ENCODE results near the gene SASS6.
"Not testable (repeated sequence)": the region's sequence is repeated elsewhere in the genome, so short reads cannot be mapped to it uniquely, and the experiment has no call there.

SASS6 gene

DNA sequence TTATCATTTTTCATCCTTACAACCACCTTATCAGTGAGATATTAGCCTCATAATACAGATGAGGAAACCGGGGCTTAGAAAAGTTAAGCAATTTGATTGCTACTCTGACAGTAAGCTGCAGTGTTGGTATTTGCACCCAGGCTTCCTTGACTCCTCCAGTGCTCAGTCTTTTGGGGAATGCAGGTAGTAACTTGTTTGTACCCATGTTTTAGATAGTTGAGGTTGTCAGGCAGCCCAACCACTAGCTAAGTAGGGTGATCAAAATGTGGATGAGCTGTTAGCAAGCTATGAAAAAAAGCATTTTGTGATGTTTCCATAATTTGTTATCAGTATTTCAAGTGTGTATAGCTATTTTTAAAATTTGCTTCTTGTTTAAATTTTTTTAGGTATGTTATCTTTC lies 80.8 kb downstream of the SASS6 start:
- TF ChIP-seq, protein P1, sequence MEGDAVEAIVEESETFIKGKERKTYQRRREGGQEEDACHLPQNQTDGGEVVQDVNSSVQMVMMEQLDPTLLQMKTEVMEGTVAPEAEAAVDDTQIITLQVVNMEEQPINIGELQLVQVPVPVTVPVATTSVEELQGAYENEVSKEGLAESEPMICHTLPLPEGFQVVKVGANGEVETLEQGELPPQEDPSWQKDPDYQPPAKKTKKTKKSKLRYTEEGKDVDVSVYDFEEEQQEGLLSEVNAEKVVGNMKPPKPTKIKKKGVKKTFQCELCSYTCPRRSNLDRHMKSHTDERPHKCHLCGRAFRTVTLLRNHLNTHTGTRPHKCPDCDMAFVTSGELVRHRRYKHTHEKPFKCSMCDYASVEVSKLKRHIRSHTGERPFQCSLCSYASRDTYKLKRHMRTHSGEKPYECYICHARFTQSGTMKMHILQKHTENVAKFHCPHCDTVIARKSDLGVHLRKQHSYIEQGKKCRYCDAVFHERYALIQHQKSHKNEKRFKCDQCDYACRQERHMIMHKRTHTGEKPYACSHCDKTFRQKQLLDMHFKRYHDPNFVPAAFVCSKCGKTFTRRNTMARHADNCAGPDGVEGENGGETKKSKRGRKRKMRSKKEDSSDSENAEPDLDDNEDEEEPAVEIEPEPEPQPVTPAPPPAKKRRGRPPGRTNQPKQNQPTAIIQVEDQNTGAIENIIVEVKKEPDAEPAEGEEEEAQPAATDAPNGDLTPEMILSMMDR (IDR thresholded peaks at IDR 0.05; ENCODE audit: low read depth, low read length), result no peak
- DNase-seq (ENCODE audit: extremely low read depth, low read depth), result no peak

DNA sequence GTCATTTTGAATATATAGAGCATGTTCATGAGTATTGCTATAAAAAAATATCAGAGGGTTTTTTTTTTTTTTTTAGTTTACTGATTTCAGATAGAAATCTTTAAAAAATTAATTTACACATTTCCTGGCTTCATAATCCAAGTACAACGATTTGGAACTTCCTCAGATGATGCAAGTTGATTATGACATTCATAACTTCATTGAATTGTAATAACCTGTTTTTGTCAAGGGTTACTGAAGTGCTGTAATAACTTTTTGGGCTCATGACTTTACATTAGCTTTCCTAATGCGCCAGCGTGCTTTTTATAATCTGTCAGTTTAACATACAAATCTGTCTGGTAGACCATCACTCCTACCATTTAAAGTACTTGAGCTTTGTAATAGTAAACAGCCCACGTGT lies 81.3 kb downstream of the SASS6 start:
- DNase-seq (ENCODE audit: extremely low read depth, low read depth), result no peak
- TF ChIP-seq, protein P1 (IDR thresholded peaks at IDR 0.05; ENCODE audit: low read depth, low read length), result no peak

DNA sequence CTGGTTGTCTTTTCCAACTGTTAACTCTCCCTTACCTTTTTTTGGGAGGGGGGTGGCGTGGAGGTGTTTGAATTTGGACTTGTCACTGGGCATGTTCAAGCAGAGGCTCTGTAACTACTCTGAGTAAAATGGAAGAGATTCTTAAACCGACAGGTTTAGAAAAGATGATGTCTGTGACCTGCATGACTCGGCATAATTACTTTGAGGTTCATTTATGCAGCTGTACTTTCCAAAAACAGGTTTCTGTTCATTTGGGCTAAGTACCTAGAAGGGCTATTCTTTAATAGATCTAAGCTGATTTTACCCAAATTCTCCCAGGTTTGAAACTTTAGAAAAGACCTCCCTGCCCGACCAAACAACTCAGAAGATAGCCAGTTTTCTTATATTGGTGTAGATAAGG lies 82.6 kb downstream of the SASS6 start:
- TF ChIP-seq, protein P1 (IDR thresholded peaks at IDR 0.05; ENCODE audit: low read depth, low read length), result no peak
- DNase-seq (ENCODE audit: extremely low read depth, low read depth), result no peak

DNA sequence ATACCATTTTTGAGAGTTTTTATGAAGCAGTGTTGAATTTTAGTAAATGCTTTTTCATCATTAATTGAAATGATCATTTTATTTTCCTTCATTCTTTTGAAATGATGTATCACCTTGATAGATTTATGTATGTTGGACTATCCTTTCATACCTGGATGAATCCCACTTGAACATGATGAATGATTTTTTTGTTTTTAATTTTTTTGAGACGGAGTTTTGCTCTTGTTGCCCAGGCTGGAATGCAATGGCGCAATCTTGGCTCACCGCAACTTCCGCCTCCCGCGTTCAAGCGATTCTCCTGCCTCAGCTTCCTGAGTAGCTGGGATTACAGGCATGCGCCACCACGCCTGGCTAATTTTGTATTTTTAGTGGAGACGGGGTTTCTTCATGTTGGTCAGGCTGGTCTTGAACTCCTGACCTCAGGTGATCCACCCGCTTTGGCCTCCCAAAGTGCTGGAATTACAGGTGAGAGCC lies 85.5 kb downstream of the SASS6 start:
- not testable (repeated sequence) for DNase-seq (ENCODE audit: extremely low read depth, low read depth)

DNA sequence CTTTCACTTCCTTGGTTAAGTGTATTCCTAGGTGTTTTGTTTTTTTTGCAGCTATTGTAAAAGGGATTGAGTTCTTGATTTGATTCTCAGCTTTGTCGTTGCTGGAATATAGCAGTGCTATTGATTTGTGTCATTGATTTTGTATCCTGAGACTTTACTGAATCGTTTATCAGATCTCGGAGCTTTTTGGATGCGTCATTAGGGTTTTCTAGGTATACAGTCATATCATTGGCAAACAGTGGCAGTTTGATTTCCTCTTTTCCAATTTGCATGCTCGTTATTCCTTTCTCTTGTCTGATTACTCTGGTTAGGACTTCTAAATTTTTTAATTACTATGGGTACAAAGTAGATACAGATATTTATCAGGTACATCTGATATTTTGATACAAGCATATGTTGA lies 87.5 kb downstream of the SASS6 start:
- TF ChIP-seq, protein P1 (IDR thresholded peaks at IDR 0.05; ENCODE audit: low read depth, low read length), result no peak
- DNase-seq (ENCODE audit: extremely low read depth, low read depth), result no peak

DNA sequence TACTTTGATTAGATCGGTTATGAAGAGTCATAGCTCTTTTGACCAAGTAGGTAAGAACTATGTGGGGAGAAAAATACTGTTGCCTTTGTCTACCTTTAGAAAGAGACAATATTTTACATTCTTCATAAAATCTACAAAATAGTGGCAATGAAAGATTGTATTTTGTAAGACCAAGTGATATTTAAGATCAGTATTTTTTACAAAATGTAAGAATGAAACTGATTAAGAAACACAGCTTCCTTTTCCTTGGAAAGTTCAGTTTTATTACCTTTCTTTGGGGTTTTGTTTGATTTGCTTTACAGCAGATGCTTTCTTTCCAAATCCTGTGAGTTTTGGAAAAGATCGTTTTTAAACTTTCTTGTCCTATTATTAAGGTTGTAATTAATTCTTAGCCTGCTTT lies 93.1 kb downstream of the SASS6 start:
- TF ChIP-seq, protein P1 (IDR thresholded peaks at IDR 0.05; ENCODE audit: low read depth, low read length), result no peak
- no peak for DNase-seq (ENCODE audit: extremely low read depth, low read depth)

DNA sequence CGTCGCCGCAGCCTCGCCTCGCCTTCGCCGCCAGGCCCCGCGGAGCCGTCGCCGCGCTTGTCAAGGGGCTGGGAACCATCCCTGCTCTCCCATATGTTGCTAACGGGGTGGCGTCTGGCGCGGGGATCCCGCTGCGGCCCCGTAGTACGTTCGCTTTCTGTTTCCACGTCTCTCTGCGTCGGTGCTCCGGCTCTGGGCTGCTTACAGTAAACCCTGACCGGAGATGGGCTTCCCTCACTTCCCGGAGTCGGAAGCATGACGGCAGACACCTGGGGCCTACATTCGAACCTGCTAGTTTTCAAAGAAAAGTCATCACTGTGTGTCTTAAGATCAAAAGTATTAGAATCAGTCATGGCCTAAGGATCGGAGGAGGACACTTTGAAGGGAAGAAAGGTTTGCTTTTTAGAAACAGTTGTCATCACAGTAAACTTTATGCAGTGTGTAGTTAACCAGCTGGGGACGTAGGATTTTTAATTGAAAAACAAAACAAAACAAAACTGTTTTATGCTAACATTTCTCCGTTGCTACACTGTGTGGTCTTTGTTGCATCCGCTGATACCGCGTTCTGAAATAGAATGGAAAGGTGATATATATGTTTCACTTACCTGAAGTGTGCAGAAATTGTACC lies 94.0 kb downstream of the SASS6 start:
- DNase-seq (ENCODE audit: extremely low read depth, low read depth), result no peak
- TF ChIP-seq, protein P1 (IDR thresholded peaks at IDR 0.05; ENCODE audit: low read depth, low read length), result no peak

Data from AG09319 (cell line).